Tibial nerve (tissue), 4 donors: ENCODE measurements around the gene TOMM22.

Source experiments
- CTCF ChIP-seq, 5 experiments: fragments of 200-600 bp in 3 of 5; fragments of 450-650 bp in 2 of 5; sonication (generic) in 3 of 5; IDR thresholded peaks; one replicate each; pipeline ENCODE4 v1.5.1; 2016 to 2019; ENCODE audit warnings: antibody characterized with exemption in 5 of 5, mild to moderate bottlenecking in 3 of 5, moderate library complexity in 2 of 5
- EP300 ChIP-seq, 2 donors: sonication (generic); formaldehyde crosslinking; IDR thresholded peaks; one replicate each; pipeline ENCODE4 v1.6.1; 2017; ENCODE audit warnings: antibody characterized with exemption in 2 of 2, mild to moderate bottlenecking in 1 of 2
- POLR2A ChIP-seq, 2 donors: fragments of 450-650 bp; IDR thresholded peaks; one replicate each; pipeline ENCODE4 v1.6.1; 2017; ENCODE audit warnings: antibody characterized with exemption in 2 of 2, mild to moderate bottlenecking in 2 of 2, moderate library complexity in 2 of 2

GRCh38 chr22:38733724-38734381 is 52.1 kb downstream of the TOMM22 start:
- TF ChIP-seq CTCF (IDR thresholded peaks at IDR 0.05) (no peak), POLR2A (IDR thresholded peaks at IDR 0.05) (no peak), EP300 (IDR thresholded peaks at IDR 0.05) (peak in 1 of 2 donors; percentile 13)
